Cardiac muscle cell (in vitro differentiated cells and primary cell): ENCODE results near the gene SLC44A5. TPM values are rescaled to one million over a fixed set of nuclear protein-coding genes. Genes with fewer than 3 reads are reported as not detected.
"Not testable (repeated sequence)": the region's sequence is repeated elsewhere in the genome, so short reads cannot be mapped to it uniquely, and the experiment has no call there.

Experiments
- DNase-seq, 2 donors: peaks; one replicate each; pipeline versions ENCODE4 v3.0.0 to v3.0.0-alpha.2; 2010 to 2017; ENCODE audit warnings: low read depth in 1 of 2, low spot score in 1 of 2
- H3K27ac ChIP-seq: fragments of 200-600 bp; sonication (generic); 2 replicates; pipeline ENCODE4 v1.5.1; 2016
- H3K27me3 ChIP-seq: fragments of 200-600 bp; sonication (generic); 2 replicates; pipeline ENCODE4 v1.6.0; 2016; ENCODE audit warnings: control low read depth
- H3K36me3 ChIP-seq: fragments of 200-600 bp; sonication (generic); 2 replicates; pipeline ENCODE4 v1.5.1; 2016; ENCODE audit warnings: control low read depth
- H3K4me1 ChIP-seq: fragments of 200-600 bp; sonication (generic); 2 replicates; pipeline ENCODE4 v1.8.1; 2017; ENCODE audit warnings: low read depth, mild to moderate bottlenecking, mixed run types
- H3K4me3 ChIP-seq: fragments of 200-600 bp; sonication (generic); 2 replicates; pipeline ENCODE4 v1.5.1; 2016; ENCODE audit warnings: mild to moderate bottlenecking
- H3K9me3 ChIP-seq: fragments of 200-600 bp; sonication (generic); 2 replicates; pipeline ENCODE4 v1.5.1; 2017; ENCODE audit warnings: low read depth, mild to moderate bottlenecking, control low read depth
- CTCF ChIP-seq: IDR thresholded peaks from 2 replicates; pipeline ENCODE4 v1.5.1; 2012; ENCODE audit warnings: low read depth, mild to moderate bottlenecking, low read length
- polyA plus RNA-seq: library from polyadenylated mRNA; unstranded; fragments of >200 nt; fragmentation: Nextera tagmentation; extraction: Ambion mirVana; gene quantifications from 2 replicates; pipeline ENCODE4 v1.2.1, GENCODE V29; 2016
- total RNA-seq: library from RNA; depleted of rRNA; stranded (reverse); fragments of >200 nt; gene quantifications from 2 replicates; pipeline ENCODE4 v1.2.3, GENCODE V29; 2016

SLC44A5 gene
- total and polyA plus RNA-seq, 2 experiments from 2014 or later = 6.9 to 11.1 TPM

GRCh38 chr1:75202751-75203150, 408.2 kb downstream of the SLC44A5 start:
- Histone ChIP-seq H3K9me3 (no peaks in the 10 kb centered on the region), H3K4me3 (no peak overlapping the region), H3K4me1 (no peaks in the 10 kb centered on the region), H3K36me3 (no peaks in the 10 kb centered on the region), H3K27me3 (no peaks in the 10 kb centered on the region), H3K27ac (no peak overlapping the region)
- no peak for DNase-seq
- TF ChIP-seq CTCF = no peak

GRCh38 chr1:75198761-75199160, 412.2 kb downstream of the SLC44A5 start:
- no peak for TF ChIP-seq CTCF
- DNase-seq = no peak
- H3K36me3 ChIP-seq = no peaks in the 10 kb centered on the region
- H3K27me3 ChIP-seq = no peaks in the 10 kb centered on the region
- peaks cover 6% of the 10 kb centered on the region for H3K4me1 ChIP-seq
- no peak overlapping the region for H3K4me3 ChIP-seq
- no peaks in the 10 kb centered on the region for H3K9me3 ChIP-seq
- H3K27ac ChIP-seq = no peak overlapping the region

GRCh38 chr1:75198163-75198562, 412.8 kb downstream of the SLC44A5 start:
- H3K4me3 ChIP-seq = no peak overlapping the region
- H3K27me3 ChIP-seq = peaks cover 3% of the 10 kb centered on the region
- TF ChIP-seq CTCF = no peak
- H3K36me3 ChIP-seq = no peaks in the 10 kb centered on the region
- no peak overlapping the region for H3K27ac ChIP-seq
- H3K9me3 ChIP-seq = no peaks in the 10 kb centered on the region
- DNase-seq = no peak
- H3K4me1 ChIP-seq = peaks cover 6% of the 10 kb centered on the region

GRCh38 chr1:75188892-75189291, 422.0 kb downstream of the SLC44A5 start:
- peaks cover 3% of the 10 kb centered on the region for H3K27me3 ChIP-seq
- no peaks in the 10 kb centered on the region for H3K4me1 ChIP-seq
- DNase-seq = no peak

GRCh38 chr1:75181214-75181955, 429.5 kb downstream of the SLC44A5 start:
- not testable (repeated sequence) for H3K27ac ChIP-seq, H3K4me1 ChIP-seq, H3K4me3 ChIP-seq, H3K9me3 ChIP-seq, H3K36me3 ChIP-seq, DNase-seq, H3K27me3 ChIP-seq

More at GRCh38 chr1:75188892-75189291, 422.0 kb downstream of the SLC44A5 start:
- no peak for TF ChIP-seq CTCF
- Histone ChIP-seq H3K27ac (no peak overlapping the region), H3K9me3 (no peaks in the 10 kb centered on the region), H3K36me3 (no peaks in the 10 kb centered on the region), H3K4me3 (no peak overlapping the region)

GRCh38 chr1:75174031-75174760, 436.7 kb downstream of the SLC44A5 start:
- Histone ChIP-seq H3K4me3 (no peak overlapping the region), H3K36me3 (no peaks in the 10 kb centered on the region), H3K27ac (no peak overlapping the region), H3K9me3 (no peaks in the 10 kb centered on the region), H3K27me3 (no peaks in the 10 kb centered on the region), H3K4me1 (peaks cover 7% of the 10 kb centered on the region)
- DNase-seq = no peak
- no peak for TF ChIP-seq CTCF
